K562 (cell line): ENCODE measurements around the gene TESK2. TPM values are rescaled to one million over a fixed set of nuclear protein-coding genes. Genes with fewer than 3 reads are reported as not detected.

ENCODE experiments used
- EWSR1 ChIP-seq: fragments of 450-650 bp; IDR thresholded peaks from 2 replicates; pipeline ENCODE4 v1.6.1; 2018; ENCODE audit warnings: borderline replicate concordance, mild to moderate bottlenecking, low read depth, moderate library complexity; ENCODE audit not compliant: partially characterized antibody
- FOXJ3 ChIP-seq: sonication (generic); formaldehyde crosslinking; IDR thresholded peaks from 2 replicates; pipeline ENCODE4 v1.4.0; 2020; ENCODE audit warnings: mild to moderate bottlenecking, missing genetic modification reagents
- HSF4 ChIP-seq: fragments of 250-450 bp; sonication (Bioruptor Pico); IDR thresholded peaks from 2 replicates; pipeline ENCODE4 v2.1.2; 2022; ENCODE audit warnings: mild to moderate bottlenecking, moderate library complexity, borderline replicate concordance
- KLF1 ChIP-seq: fragments of 450-650 bp; IDR thresholded peaks from 2 replicates; pipeline ENCODE4 v1.6.1; 2016; ENCODE audit warnings: missing genetic modification characterization, missing compliant biosample characterization
- MAZ ChIP-seq, 2 experiments: fragments of 450-650 bp in 1 of 2; sonication (generic) in 1 of 2; formaldehyde crosslinking; IDR thresholded peaks in 1 of 2; conservative IDR thresholded peaks in 1 of 2; 2 replicates each; pipeline versions ENCODE4 v1.4.0 to v1.5.0; 2020; ENCODE audit warnings: mild to moderate bottlenecking in 1 of 2, missing genetic modification reagents in 1 of 2
- MXD1 ChIP-seq: fragments of 250-450 bp; sonication (Bioruptor Pico); IDR thresholded peaks from 2 replicates; pipeline ENCODE4 v1.8.0; 2021; ENCODE audit warnings: borderline replicate concordance, mild to moderate bottlenecking, moderate library complexity; ENCODE audit not compliant: poor library complexity, severe bottlenecking
- NUFIP1 ChIP-seq: fragments of 450-650 bp; IDR thresholded peaks from 2 replicates; pipeline ENCODE4 v1.6.1; 2018; ENCODE audit not compliant: partially characterized antibody
- THAP12 ChIP-seq: fragments of 250-450 bp; sonication (Bioruptor Pico); IDR thresholded peaks from 2 replicates; pipeline ENCODE4 v1.9.0; 2021; ENCODE audit warnings: mild to moderate bottlenecking, inconsistent platforms
- U2AF2 ChIP-seq: fragments of 200-400 bp; formaldehyde crosslinking; optimal IDR thresholded peaks from 2 replicates; pipeline ENCODE3; 2017; ENCODE audit warnings: low read depth, mild to moderate bottlenecking, low read length
- USF2 ChIP-seq: sonication (generic); formaldehyde crosslinking; IDR thresholded peaks from 2 replicates; pipeline ENCODE4 v1.5.0; 2020; ENCODE audit warnings: missing genetic modification reagents
- ZFP91 ChIP-seq: sonication (generic); formaldehyde crosslinking; IDR thresholded peaks from 2 replicates; pipeline ENCODE4 v1.8.0; 2022; ENCODE audit warnings: mild to moderate bottlenecking, missing genetic modification reagents
- ZNF184 ChIP-seq: sonication (generic); formaldehyde crosslinking; IDR thresholded peaks from 2 replicates; pipeline ENCODE4 v1.5.0; 2020; ENCODE audit warnings: missing genetic modification reagents
- ZNF408 ChIP-seq: fragments of 250-450 bp; sonication (Bioruptor Pico); IDR thresholded peaks from 2 replicates; pipeline ENCODE4 v1.4.0; 2020; ENCODE audit warnings: low read depth, mild to moderate bottlenecking, moderate library complexity
- ZNF511 ChIP-seq: sonication (generic); formaldehyde crosslinking; IDR thresholded peaks from 2 replicates; pipeline ENCODE4 v1.8.0; 2022; ENCODE audit warnings: mild to moderate bottlenecking, missing genetic modification reagents
- ZNF696 ChIP-seq: fragments of 250-450 bp; sonication (Bioruptor Pico); conservative IDR thresholded peaks from 2 replicates; pipeline ENCODE4 v1.4.0; 2020; ENCODE audit warnings: mild to moderate bottlenecking, moderate library complexity
- polyA plus RNA-seq, 8 experiments: library from polyadenylated mRNA; depleted of rRNA in 4 of 8; stranded (reverse) in 5 of 8; unstranded in 3 of 8; fragments of >200 nt; fragmentation: Nextera tagmentation in 2 of 8; fragmentation: Illumina TruSeq in 1 of 8; extraction: Ambion mirVana in 2 of 8; extraction: Trizol in 1 of 8; gene quantifications; 2 replicates each; pipeline versions ENCODE4 v1.2.1 to v1.2.3, GENCODE V29; 2011 to 2014; ENCODE audit warnings: inconsistent platforms in 1 of 8, missing spikeins in 1 of 8
- total RNA-seq, 7 experiments: library from RNA; depleted of rRNA in 6 of 7; stranded (reverse); fragments of >200 nt in 6 of 7; fragmentation: Illumina TruSeq in 2 of 7; extraction: Trizol in 2 of 7; gene quantifications; 2 replicates each; pipeline versions ENCODE4 v1.2.1 to v1.2.3, GENCODE V29; 2011 to 2021; ENCODE audit warnings: low replicate concordance in 1 of 7
- TF ChIP-seq, protein P1 (sequence below): fragments of 450-650 bp; formaldehyde crosslinking; IDR thresholded peaks from 2 replicates; pipeline ENCODE4 v1.4.0; 2020; ENCODE audit warnings: mild to moderate bottlenecking, moderate library complexity

TESK2 gene
- total and polyA plus RNA-seq, 9 of the 15 experiments (the other 6 are each of a cell fraction or from before 2014, with no cell fraction given): 1.6 to 5.3 (median 3.7) TPM

DNA sequence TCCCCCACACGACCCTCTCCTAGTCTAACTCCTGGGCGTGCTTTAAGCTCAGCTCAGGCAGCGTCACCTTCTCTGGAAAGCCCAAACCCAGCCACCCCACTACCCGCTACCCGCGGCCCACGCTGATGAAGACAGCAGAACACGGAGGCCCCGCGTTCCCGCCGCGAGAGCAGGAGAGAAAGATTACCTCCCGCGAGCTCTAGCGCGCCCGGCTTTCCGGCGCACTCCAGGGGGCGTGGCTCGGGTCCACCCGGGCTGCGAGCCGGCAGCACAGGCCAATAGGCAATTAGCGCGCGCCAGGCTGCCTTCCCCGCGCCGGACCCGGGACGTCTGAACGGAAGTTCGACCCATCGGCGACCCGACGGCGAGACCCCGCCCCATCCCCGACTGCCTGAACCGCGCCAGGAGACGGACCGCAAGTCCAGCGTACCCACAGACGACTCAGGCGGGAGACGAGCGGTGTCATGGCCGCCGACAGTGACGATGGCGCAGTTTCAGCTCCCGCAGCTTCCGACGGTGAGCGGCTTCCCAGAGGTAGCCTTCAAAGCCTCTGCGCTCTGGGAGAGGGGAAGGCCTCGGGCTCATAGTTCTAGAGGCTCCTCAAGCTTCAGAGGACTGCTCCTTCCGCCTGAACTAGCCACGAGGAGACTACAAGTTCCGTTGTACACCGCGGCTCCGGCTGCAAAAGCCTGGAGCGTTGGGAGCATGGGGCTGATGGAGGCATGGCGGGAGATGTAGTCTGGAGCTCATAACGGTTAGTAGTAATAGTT, 151.0 kb downstream of the TESK2 start, which contains the start of the genes MUTYH and TOE1 (continued):
- TF ChIP-seq, protein P1, sequence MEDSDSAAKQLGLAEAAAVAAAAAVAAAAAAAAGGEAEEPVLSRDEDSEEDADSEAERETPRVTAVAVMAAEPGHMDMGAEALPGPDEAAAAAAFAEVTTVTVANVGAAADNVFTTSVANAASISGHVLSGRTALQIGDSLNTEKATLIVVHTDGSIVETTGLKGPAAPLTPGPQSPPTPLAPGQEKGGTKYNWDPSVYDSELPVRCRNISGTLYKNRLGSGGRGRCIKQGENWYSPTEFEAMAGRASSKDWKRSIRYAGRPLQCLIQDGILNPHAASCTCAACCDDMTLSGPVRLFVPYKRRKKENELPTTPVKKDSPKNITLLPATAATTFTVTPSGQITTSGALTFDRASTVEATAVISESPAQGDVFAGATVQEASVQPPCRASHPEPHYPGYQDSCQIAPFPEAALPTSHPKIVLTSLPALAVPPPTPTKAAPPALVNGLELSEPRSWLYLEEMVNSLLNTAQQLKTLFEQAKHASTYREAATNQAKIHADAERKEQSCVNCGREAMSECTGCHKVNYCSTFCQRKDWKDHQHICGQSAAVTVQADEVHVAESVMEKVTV (CRISPR knock-in tag): no peak
- TF ChIP-seq ZNF408 (no peak), ZNF184 (CRISPR knock-in tag) (no peak), ZNF696 (CRISPR knock-in tag) (no peak), HSF4 (CRISPR knock-in tag) (no peak), KLF1 (tag) (peak; percentile 81; the same call in 1 of the 2 replicates), MXD1 (no peak), FOXJ3 (no peak), MAZ (CRISPR knock-in tag; conservative IDR thresholded peaks at IDR 0.05 in 1 of 2, IDR thresholded peaks at IDR 0.05 in 1 of 2) (peak; percentile 61 to 86; a peak in 2 of 4 replicates), U2AF2 (no peak), ZNF511 (CRISPR knock-in tag) (peak; percentile 85), USF2 (CRISPR knock-in tag) (no peak; the same call in 1 of the 2 replicates), ZFP91 (no peak), NUFIP1 (no peak), THAP12 (CRISPR knock-in tag) (peak; percentile 78), EWSR1 (no peak)
